Breast epithelium (tissue), 3 donors: ENCODE measurements around the gene AMPH.

Source experiments
- POLR2A ChIP-seq: fragments of 450-650 bp; IDR thresholded peaks from one replicate; pipeline ENCODE4 v1.6.1; 2016; ENCODE audit warnings: antibody characterized with exemption, mild to moderate bottlenecking, moderate library complexity
- POLR2AphosphoS5 ChIP-seq, 3 donors: sonication (generic); formaldehyde crosslinking; IDR thresholded peaks; one replicate each; pipeline ENCODE4 v1.6.1; 2017; ENCODE audit warnings: antibody characterized with exemption in 3 of 3
- TF ChIP-seq, protein P1 (sequence below), 3 donors: fragments of 450-650 bp; IDR thresholded peaks; one replicate each; pipeline ENCODE4 v1.5.1; 2016 to 2017; ENCODE audit warnings: antibody characterized with exemption in 3 of 3, mild to moderate bottlenecking in 3 of 3, moderate library complexity in 3 of 3

- TF ChIP-seq, protein P1, sequence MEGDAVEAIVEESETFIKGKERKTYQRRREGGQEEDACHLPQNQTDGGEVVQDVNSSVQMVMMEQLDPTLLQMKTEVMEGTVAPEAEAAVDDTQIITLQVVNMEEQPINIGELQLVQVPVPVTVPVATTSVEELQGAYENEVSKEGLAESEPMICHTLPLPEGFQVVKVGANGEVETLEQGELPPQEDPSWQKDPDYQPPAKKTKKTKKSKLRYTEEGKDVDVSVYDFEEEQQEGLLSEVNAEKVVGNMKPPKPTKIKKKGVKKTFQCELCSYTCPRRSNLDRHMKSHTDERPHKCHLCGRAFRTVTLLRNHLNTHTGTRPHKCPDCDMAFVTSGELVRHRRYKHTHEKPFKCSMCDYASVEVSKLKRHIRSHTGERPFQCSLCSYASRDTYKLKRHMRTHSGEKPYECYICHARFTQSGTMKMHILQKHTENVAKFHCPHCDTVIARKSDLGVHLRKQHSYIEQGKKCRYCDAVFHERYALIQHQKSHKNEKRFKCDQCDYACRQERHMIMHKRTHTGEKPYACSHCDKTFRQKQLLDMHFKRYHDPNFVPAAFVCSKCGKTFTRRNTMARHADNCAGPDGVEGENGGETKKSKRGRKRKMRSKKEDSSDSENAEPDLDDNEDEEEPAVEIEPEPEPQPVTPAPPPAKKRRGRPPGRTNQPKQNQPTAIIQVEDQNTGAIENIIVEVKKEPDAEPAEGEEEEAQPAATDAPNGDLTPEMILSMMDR (IDR thresholded peaks at IDR 0.05) = no peak
- TF ChIP-seq POLR2AphosphoS5 (IDR thresholded peaks at IDR 0.05) = no peak
- TF ChIP-seq POLR2A = no peak
These were observed 270.4 kb downstream of the AMPH start for GRCh38 chr7:38360776-38361175.
